Uterus (tissue), 2 donors: Measurements from ENCODE around the gene CLIC1.

ENCODE experiments used
- POLR2A ChIP-seq, 2 donors: fragments of 450-650 bp; IDR thresholded peaks; one replicate each; pipeline ENCODE4 v1.6.1; 2016; ENCODE audit warnings: antibody characterized with exemption in 2 of 2, mild to moderate bottlenecking in 1 of 2, moderate library complexity in 1 of 2
- TF ChIP-seq, protein P1 (sequence below), 4 experiments: fragments of 200-600 bp in 2 of 4; fragments of 450-650 bp in 2 of 4; sonication (generic) in 2 of 4; IDR thresholded peaks; one replicate each; pipeline ENCODE4 v1.5.1; 2016 to 2019; ENCODE audit warnings: antibody characterized with exemption in 4 of 4, mild to moderate bottlenecking in 2 of 4, moderate library complexity in 1 of 4

DNA sequence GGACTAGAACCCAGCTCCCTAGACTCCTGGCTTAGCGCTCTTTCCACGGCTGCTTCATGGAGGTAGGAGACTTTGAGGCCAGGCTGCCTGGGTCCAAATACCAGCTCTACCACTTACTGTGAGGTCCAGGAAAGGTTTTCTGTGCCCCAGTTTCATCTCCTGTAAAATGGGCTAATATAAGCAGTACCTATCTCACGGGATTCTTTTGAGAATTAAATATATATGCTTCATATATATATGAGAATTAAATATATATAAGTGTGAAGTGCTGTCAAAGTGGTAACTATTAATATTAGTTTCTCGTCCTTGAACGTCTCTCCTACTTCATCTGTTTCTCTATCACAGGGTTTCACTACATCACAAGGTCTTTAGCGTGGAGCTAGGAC, 45.3 kb downstream of the CLIC1 start:
- TF ChIP-seq, protein P1, sequence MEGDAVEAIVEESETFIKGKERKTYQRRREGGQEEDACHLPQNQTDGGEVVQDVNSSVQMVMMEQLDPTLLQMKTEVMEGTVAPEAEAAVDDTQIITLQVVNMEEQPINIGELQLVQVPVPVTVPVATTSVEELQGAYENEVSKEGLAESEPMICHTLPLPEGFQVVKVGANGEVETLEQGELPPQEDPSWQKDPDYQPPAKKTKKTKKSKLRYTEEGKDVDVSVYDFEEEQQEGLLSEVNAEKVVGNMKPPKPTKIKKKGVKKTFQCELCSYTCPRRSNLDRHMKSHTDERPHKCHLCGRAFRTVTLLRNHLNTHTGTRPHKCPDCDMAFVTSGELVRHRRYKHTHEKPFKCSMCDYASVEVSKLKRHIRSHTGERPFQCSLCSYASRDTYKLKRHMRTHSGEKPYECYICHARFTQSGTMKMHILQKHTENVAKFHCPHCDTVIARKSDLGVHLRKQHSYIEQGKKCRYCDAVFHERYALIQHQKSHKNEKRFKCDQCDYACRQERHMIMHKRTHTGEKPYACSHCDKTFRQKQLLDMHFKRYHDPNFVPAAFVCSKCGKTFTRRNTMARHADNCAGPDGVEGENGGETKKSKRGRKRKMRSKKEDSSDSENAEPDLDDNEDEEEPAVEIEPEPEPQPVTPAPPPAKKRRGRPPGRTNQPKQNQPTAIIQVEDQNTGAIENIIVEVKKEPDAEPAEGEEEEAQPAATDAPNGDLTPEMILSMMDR (IDR thresholded peaks at IDR 0.05): no peak
- TF ChIP-seq POLR2A (IDR thresholded peaks at IDR 0.05): no peak
